CD4-positive, alpha-beta T cell treated with Interleukin-12 subunit alpha and Interleukin-12 subunit beta, for 1 hour (primary cell): ENCODE measurements around the gene TLN1.

Experiments
- DNase-seq: peaks from one replicate; pipeline ENCODE4 v3.0.0-alpha.2; 2020

Gene TLN1

DNA sequence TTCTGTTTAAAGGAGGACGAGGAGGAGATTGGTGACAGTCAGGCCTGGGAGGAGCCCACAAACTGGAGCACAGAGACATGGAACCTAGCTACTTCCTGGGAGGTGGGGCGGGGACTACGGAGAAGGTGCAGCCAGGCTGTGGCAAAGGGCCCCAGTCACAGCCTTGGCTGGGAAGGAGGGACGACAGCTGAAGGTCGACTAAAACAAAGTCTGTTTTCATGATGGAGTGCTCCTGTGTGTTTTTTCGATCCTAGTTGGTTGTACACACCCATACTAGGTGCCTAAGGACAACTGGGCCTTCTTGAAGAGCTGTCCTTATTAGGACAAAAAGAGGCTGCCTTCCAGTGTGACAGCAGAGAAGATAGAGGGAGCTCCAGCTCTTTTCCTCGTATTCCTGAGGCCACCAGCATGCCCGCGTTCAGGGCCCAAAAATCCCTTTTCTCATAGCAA, 71.0 kb downstream of the TLN1 start:
- DNase-seq = no peak

GRCh38 chr9:35659340-35659739, 72.7 kb downstream of the TLN1 start:
- DNase-seq = no peak

DNA sequence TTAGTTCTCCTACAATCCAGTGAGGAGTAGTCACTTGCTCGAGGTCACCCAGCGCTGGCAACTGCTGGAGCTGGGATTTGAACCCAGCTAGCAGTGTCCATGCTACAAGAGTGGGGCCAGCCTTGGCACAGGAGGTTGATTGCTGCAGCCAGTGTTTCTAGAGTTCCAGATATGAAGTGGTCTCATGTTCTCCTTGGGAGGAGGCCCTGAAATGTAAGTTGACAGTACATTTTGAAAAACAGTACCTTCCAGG, 73.1 kb downstream of the TLN1 start:
- DNase-seq = no peak

GRCh38 chr9:35658137-35658967, 73.6 kb downstream of the TLN1 start, which contains the start of gene CCDC107:
Gene CCDC107 (plus strand): TSS chr9:35658292. CDS start chr9:35658380, 88 bp downstream.
- peak; percentile 86 for DNase-seq

- peak; percentile 91 for DNase-seq
These were observed 74.4 kb downstream of the TLN1 start, which contains the start of gene RMRP for GRCh38 chr9:35657546-35658136. Gene RMRP (minus strand): TSS chr9:35658019.

GRCh38 chr9:35656831-35657545, 75.0 kb downstream of the TLN1 start:
- no peak for DNase-seq

DNA sequence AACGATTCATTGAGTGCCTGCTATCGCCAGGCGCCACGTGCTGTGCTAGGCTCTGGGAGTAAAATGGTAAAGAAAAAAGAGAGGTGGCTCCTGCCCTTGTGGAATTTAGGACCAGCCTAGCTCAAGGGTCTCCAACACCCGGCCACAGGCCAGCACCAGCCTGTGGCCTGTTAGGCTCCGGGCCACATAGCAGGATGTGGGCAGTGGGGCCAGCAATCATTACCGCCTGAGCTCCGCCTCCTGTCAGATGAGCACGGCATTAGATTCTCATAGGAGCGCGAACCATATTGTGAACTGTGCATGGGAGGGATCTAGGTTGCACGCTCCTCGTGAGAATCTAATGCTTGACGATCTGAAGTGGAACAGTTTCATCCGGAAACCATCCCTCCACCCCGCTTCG, 75.6 kb downstream of the TLN1 start:
- DNase-seq = no peak

GRCh38 chr9:35653611-35654010, 78.4 kb downstream of the TLN1 start:
- DNase-seq = no peak

DNA sequence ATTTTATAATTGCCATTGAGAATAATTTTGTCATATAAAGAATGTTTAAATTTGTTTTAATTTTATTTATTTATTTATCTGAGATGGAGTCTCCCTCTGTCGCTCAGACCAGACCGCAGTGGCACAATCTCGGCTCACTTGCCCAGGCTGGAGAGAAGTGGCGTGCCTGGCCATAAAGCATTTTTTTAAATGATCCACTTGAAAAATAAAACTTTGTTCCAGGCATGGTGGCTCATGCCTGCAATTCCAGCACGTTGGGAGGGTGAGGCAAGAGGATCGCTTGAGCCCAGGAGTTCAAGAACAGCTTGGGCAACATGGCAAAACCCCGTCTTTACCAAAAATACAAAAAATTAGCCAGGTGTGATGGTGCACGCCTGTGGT, 79.2 kb downstream of the TLN1 start:
- no peak for DNase-seq

GRCh38 chr9:35651956-35652828, 79.8 kb downstream of the TLN1 start:
- no peak for DNase-seq

GRCh38 chr9:35650341-35651158, 81.4 kb downstream of the TLN1 start, which contains the start of gene SIT1:
Gene SIT1 (minus strand): TSS chr9:35650931. CDS start chr9:35650853, 78 bp downstream.
- peak; percentile 48 for DNase-seq

DNA sequence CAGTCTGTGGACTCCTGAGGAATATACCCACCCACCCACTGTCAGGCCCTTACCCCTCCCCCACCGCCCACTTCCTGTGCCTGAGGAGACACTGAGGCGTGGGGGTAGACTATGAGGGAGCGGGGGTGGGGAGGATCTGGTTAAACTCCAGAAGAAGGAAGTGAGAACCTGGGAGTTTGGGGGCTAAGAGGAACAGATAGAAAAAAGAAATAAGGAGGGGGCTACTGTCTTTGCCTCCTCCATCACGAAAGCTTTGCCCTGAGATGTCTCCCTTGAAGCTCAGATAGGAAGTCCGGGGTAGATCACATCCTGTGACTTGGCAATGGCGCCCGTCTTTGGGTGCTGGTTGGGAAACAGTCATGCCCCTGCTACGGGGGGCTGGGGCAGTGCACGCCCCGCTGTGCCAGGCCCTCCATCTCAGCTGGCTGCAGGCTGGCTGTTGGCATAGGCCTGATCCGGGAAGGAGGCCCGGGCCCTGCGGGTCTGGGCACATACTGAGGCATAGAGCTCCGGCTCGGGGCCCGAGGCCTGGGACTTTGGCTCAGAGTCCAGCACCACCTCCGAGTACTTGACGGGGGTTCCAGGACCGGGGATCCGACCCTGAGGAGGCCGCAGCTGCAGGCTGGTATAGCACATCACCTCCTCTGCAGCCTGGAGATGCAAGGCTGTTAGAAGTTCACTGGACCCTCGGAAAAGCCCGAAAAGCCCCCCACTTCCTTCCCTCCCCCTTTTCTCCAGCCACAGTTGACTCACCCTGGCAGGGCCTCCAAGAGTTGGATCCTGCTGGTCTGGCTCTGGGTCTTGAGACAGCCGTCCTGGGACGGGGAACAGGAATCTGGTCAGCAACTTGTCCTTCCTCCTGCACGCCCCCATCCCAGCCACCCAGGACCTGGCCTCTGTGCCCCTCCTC, 82.3 kb downstream of the TLN1 start:
- peak; percentile 49 for DNase-seq
